HG03521 (cell line): Measurements from ENCODE around the gene GPATCH2.
"Not testable (repeated sequence)": the region's sequence is repeated elsewhere in the genome, so short reads cannot be mapped to it uniquely, and the experiment has no call there.

Experiments
- ATAC-seq: cut with Tn5 transposase; IDR thresholded peaks from one replicate; pipeline ENCODE4 v1.9.1; 2021; ENCODE audit warnings: mild to moderate bottlenecking, moderate library complexity; ENCODE audit not compliant: unreplicated experiment

GPATCH2 gene

DNA sequence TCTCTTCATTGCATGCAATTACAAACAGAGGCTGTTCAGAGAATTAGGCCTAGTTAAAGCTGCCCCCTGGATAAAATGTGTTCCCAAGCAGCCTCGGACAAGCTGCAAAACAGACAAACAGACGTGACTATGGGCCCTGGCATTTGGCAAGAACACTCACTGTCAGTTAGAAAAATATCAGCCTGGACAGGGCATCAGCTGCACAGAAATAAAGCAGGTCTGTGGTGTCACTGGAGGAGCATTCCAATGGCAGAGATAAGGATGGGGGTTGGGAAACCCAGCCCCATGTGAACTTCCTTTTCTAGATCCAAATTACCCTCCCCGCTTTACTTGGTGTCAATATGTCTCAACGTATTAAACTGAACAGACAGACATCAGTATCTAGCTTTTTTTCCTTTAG, 177.1 kb downstream of the GPATCH2 start:
- ATAC-seq, result no peak

DNA sequence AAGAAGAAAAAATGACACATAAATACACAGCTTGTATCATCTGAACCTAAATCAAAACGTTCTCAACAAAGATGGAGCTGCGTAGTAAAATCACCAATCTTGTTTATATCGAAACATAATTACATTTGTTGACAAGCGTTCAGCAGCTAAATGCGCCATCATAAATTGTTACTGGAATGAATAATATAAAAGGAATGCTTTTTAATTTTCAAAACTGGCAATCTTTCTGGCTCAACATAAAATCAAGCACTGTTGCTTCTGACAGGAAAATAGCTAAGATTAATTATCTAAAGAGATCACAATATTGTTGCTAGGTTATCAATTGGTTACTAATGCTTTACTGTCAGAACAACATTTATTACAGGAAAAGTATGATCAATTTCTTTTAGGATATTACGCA, 181.5 kb downstream of the GPATCH2 start:
- ATAC-seq, result no peak

DNA sequence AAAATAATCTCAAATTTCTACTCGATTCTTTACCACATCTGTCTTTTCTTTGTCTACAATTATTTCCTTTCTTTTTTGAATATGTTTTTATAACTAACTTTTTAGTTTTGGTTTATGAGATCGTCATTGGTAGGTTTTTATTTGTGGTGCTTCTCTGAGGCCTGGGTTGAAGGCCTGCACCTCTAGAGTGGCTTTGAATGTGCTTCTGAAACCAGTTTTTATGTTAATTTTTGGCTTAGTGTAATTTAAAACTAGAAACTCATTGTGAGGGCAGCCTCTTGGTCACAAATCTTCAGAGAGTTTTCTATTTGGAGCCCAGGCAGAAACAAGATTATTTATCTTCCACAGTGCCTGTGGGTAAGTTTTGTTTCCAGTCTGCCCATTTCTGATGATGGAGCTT, 187.0 kb downstream of the GPATCH2 start:
- ATAC-seq, result no peak

DNA sequence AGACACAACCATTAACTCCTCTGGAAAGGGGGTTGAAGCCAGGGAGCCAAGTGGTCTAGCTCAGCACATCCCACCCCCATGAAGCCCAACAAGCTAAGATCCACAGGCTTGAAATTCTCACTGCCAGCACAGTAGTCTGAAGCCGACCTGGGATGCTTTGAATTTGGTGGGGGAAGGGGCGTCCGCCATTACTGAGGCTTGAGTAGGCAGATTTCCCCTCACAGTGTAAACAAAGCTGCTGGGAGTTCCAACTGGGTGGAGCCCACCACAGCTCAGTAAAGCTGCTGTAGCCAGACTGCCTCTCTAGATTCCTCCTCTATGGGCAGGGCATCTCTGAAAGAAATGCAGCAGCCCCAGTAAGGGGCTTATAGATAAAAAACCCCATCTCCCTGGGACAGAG, 193.5 kb downstream of the GPATCH2 start:
- no peak for ATAC-seq

DNA sequence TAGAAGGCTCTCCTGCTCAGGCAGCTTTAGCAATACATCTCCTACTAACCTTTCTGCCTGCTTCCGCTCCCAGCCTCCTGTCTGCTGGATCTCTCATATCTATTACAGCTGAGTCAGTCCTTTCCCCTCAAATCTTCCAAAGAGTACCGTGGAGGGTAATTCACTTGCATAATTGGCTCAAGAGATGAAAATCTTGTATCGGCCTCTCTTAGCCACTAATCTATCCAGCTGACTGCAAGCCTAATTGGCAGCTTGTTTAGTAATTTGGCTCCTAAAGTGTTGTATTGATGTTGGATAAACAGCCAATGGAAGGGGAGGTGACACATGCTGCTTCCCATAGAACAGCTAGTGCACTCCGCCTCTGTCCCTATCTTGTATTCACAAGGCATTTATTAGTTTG, 195.7 kb downstream of the GPATCH2 start:
- ATAC-seq, result no peak

DNA sequence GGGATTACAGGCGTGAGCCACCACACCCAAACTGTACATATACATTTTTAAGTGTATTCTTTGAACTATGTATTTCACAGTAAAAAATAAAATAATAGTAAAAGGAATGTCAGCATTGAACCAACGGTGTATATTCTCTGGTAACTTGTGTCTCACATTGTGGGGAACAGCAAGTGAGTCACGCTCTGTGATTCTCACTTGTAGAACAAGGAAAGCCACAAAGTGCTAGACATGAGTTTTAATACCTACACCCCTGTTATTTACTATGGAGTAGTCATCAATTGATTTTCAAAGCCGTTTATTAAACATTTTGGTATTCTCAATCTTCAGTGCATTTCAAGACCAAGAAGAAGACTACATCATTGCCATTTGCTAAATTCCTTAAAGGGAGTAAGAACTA, 197.2 kb downstream of the GPATCH2 start:
- ATAC-seq, result no peak

DNA sequence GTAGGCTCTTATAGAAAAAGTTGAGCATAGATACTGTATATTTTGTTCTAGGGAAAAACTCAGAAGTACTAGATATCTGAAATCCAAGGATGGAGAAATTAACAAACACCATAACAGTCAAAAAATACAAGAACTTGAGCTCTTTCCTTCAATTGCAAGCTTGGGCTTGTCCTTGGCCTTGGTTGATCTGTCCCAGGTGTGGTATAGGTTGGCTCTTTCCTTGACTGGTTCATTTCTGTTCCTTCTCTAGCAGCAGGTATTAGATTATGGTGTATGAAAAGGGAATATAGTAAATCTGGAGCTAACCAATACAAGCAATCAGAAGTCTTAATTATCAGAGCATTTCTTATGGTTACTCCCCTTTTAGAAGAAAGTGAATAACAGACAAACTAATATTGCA, 198.6 kb downstream of the GPATCH2 start:
- ATAC-seq, result no peak

DNA sequence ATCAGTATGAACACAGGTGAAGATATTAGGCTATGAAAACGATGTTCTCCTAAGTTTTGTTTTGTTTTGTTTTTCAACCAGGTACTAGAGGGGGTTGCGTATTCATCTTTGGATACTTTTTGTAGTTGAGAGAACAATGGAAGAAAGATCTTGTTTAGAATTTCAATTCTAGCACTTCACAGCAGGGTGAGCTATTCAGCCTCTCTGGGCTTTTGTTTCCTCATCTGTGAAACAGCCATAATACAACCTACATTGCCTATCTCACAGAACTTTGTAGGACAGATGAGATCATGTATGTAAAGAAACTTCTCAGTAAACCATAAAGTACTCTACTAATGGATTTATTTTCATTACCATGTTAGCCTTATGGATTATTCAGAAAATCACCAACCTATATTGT, 199.5 kb downstream of the GPATCH2 start:
- ATAC-seq, result no peak

DNA sequence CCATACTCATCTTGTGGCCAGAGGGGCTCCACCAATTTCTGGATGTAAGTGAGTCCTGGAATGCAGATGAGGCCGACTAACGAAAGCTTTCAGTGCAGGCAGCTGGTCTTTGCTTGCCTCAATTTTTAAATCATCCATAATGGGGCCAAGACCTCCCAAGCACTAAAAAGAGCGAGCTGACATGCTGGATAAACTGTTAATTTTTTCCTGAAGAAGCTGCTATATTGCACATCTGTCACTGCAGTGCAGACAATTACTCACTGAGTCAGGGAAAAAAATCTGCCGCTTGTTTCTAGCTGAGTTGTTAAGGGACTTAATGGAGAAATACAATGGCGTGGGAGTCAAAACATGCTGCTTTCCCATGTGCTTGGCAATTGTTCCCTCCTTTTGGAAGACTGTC, 205.5 kb downstream of the GPATCH2 start:
- ATAC-seq, result no peak

DNA sequence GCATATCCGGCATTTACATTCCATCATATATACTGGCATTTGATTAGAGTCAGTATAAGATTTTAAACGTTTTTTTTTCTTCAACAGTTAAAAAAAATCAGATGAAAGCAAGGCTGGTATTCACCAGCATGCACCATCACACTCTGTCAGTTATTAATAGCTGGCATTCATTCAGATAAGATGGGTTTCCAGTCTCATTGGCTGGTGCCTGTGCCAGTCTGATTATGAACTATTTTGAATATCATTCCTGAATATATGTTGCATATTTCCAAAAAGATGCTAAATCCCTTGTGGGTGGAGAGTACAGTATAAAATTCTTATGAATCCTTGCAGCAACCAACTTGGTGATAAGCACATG, 211.7 kb downstream of the GPATCH2 start:
- no peak for ATAC-seq

DNA sequence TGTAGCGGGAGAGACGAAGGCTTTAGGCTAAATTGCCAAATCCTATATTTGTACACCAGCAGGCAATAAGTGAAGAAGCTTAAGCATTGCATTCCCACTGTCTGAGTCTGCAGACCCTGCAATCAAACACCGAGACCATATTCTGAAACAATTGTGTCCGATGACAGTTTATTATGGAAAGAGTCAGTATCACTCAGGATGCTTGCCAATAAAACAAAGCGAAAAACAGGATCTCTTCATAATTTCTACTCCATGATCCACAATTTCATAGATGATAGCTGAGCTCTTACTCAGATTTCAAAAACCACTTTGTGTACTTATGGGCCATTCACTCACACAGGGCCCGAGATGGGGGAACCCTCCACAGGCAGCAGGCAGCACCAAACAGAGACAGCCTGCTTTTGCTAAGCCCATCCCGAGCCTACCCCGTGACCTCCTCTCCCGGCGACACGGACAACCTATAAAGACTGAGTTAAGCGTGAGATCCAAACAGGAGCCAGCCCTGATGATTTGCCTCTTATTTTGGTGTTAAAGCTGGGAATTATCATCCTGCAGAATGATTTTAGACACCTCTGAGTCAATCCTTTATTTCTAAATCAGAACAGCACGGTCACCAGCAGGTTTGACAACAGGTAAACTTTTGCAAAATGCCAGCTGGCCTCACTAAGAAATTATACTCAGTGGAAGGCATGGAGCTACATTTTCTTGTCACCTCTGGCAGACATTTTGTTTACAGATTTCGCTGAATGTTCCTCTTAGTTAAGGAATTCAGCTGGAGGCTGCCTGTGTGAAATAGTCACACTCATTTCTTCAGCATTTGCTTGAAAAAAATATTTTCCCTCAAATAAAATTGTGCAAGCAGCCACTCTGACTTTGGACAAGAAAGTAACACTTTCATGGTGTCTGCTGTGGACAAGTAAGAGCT, 212.4 kb downstream of the GPATCH2 start:
- no peak for ATAC-seq

DNA sequence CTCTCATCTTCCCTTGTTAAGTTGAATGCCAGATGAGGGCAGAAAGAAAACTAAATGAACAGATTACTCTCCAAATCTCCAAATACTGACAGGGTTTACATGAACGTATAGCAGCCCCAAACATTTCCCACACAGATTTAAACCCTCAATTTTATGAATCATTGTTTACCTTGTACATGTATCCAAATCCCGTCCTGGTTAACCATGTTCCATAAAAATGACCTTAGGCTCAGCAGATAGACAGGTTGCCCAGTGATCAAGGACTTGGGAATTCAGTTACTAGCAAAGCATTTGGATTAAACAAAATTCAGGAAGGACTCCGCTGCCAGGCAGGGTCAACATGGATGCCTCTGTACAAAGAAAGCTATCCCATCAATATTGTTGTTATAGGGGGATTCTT, 213.5 kb downstream of the GPATCH2 start:
- no peak for ATAC-seq

DNA sequence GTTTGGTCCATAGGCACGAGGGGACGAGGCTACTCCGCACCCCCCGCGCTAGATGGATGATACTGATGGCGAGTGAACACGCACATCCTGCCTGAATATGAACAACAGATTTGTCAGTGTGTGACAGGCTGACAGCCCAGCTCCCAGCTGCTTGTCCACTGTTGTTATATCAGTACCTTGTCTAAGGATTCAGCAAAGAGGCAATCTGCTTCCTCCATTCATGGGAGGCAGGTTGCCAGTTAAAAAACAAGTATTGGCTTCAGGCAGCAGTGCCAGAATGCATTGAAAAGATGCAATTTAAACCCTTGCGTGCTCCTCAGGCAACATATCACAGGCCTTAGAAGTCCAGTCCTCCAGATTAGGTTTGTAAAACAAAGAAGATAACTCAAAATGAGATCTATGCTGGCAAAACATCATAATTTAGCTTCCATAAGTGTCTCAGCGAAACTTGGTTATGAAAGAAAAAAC, 223.3 kb downstream of the GPATCH2 start:
- ATAC-seq, result no peak

DNA sequence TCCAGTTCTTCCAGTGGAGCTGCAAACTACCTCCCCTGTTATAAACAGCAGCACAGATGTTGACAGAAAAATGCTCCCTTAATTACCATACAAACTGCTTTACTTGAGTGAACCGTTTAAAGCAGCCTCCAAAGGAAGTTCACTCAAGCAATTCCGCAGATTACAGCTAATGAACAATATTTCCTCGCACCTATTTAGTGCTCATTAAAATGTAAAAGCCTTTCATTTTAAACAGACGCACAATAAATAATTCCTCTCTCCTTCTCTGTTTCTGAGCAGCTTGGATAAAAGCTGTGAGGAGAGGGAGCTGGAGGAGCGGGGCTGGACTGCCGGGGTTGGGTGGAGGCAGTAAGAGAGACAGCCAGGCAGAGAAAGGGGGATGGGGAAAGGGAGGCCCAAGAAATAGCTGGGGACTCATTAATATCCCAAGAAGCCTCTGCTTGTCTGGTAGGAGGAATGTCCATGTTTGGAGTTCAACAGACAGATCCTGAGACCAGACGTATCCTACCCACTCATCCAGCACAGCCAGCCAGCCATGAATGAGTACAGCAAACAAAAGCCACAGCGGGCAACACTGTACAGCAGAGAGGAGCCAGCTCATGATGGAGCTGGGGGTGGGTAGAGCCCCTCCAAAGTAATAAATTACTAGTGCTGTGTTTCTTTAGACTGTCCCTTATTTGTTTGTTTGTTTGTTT, 227.7 kb downstream of the GPATCH2 start:
- no peak for ATAC-seq

DNA sequence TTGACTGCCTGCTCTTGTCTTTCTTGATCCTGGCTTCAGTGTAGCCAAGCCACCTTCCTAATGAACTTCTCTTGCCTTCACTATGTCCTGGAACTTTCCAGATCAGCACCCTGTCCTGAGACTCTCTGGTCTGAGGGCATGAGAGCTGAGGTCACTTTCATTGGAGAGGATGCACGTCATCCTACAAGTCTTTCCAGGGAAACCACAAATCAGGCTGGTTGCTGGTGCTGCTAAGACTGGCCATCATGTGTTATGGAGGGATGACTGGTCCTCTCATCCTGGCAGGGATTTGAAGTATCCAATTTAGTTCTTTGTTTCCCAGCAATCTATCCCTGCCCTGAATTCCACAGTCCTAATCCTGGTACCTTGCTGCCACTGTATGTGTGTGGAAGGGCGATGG, 228.6 kb downstream of the GPATCH2 start:
- ATAC-seq, result no peak

DNA sequence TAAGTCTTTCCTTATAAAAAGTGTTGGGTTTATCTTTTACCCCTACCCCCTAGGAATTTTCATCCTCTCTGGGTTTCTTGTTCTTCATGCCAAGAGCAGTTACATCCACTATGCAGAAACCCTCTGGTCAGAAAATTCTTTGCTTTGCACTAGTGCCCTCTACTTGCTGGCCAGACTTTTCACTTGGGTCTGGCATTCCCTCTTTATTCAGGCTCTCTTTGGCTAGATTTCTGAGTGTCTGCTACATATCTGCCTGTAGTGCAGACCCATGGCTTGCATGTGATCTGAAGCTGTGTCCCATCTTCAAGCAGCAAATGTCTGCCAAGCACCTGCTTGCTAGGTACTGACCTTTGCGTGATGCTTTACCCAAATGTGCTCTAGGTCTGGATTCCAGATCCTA, 237.0 kb downstream of the GPATCH2 start:
- ATAC-seq, result no peak

DNA sequence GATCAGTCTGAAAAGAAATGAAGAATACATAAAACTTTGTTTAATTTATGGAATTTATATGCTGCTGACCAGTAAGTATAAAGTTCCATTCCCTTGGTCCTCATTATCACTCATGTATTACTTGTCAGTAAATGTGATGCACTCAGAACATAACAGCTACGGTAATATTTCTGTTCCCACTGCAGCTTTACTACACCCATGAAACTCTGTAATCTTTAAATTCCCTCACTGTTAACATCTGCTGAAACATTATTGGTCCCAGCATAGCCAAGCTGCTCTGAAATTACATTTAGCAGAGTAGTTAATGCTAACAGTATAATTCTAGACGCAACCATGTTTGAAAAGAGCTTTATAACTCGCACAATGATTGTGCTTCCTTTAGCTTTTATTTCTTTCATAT, 238.4 kb downstream of the GPATCH2 start:
- no peak for ATAC-seq

DNA sequence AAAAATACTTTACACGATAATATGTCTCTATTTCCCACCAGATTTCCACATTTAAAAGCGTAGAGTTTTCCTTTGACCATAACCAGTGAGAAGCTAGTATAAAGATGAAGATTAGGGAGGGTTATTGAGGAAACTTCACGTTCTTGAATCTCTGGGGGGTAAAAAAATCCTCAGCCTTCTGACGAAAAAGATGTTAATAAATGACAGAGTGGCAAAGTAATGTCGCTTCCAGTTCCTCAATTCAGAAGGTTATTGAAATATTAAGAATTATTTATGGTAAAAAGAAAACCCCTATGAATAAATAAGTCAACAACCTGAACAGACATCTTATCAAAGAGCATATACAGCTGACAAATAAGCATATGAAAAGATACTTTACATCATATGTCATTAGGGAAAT, 241.0 kb downstream of the GPATCH2 start:
- ATAC-seq, result no peak

DNA sequence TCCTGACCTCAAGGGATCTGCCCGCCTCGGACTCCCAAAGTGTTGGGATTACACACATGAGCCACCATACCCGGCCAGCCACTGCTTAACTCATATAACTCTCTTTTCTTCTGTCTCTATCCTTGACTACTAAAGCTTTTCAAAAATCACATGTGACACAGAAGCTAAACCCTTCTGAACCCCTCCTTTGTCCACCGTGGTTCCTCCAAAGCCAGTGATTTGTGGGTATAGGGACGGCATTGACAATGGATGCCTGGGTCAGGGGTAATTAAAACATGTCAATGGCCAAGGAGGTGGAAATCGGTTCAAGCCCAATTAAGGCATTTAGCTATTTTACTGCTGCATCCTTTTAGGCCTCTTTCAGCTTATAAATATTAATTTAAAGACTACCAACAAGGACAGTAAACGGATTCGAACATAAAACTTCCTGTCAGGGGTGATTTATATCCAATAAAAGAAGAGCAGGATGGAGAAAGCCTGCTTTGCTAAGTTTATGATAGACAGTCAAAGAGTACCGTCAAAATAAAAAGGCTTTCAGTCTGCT, 242.3 kb downstream of the GPATCH2 start:
- ATAC-seq, result no peak

DNA sequence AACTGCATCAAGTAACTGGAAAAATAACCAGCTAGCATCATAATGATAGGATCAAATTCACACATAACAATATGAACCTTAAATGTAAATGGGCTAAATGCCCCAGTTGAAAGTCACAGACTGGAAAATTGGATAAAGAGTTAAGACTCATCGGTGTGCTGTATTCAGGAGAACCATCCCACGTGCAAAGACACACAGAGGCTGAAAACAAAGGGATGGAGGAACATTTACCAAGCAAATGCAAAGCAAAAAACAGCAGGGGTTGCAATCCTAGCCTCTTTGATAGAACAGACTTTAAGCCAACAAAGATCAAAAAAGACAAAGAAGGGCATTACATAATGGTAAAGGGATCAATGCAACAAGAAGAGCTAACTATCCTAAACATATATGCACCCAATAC, 249.1 kb downstream of the GPATCH2 start:
- ATAC-seq, result not testable (repeated sequence)

DNA sequence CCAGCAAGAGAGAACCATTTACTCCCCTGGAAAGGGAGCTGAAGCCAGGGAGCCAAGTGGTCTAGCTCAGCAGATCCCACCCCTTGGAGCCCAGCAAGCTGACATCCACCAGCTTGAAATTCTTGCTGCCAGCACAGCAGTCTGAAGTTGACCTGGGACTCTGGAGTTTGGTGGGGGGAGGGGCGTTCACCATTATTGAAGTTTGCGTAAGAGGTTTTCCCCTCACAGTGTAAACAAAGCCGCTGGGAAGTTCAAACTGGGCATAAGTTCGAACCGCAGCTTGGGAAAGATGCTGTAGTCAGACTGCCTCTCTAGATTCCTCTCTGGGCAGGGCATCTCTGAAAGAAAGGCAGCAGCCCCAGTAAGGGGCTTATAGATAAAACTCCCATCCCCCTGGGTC, 251.1 kb downstream of the GPATCH2 start:
- not testable (repeated sequence) for ATAC-seq

DNA sequence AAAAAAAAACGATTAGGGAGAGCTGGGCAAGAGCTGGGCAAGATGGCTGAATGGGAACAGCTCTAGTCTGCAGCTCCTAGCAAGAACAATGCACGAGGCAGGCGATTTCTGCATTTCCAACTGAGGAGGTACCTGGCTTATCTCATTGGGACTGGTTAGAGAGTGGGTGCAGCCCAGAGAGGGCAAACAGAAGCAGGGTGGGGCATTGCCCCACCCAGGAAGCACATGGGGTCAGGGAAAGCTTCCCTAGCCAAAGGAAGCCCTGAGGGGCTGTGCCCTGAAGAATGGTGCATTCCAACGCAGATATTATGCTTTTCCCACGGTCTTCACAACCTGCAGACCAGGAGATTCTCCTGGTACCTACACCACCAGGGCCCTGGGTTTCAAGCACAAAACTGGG, 251.6 kb downstream of the GPATCH2 start:
- ATAC-seq, result no peak
